Measurements from ENCODE around the gene NAGLU. TPM values are rescaled to one million over a fixed set of nuclear protein-coding genes. Genes with fewer than 3 reads are reported as not detected.

Gene NAGLU
- total RNA-seq, 4 donors from 2014 or later = 27.8 to 36.6 (median 31.8) TPM

DNA sequence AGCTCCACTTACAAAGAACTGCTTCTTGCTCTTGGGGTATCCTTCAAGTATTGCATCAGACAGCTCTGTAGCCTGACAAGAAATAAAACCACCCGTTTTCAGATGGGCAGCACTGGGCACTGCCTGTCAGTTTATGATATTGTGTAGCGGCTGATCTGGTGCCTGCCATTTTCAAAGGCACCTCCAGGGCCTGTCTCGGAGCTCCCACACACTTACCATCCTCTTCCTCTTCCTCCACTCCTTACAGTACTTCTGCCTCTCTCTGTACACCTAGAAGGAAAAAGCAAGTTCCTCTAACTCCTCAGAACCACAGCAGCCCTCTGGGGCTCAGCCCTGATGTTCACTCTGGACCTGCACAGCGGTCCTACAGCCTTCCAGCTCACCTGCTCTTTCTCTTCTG lies 37.1 kb downstream of the NAGLU start:
- Histone ChIP-seq H3K4me3 (no peak overlapping the region), H3K9me3 (no peaks in the 10 kb centered on the region), H3K27ac (replicated peaks in 1 of 4) (no peak overlapping the region), H3K4me1 (peaks cover 16 to 37% (median 20%) of the 10 kb centered on the region in 4 donors), H3K27me3 (no peaks in the 10 kb centered on the region), H3K36me3 (peaks cover 39 to 73% (median 68%) of the 10 kb centered on the region in 4 donors)
- 82% methylated on average over 4 of the region's 4 CpGs for WGBS
- DNase-seq (ENCODE audit: extremely low spot score) = no peak
- no peak for TF ChIP-seq EP300 (IDR thresholded peaks at IDR 0.05)
- TF ChIP-seq POLR2A (IDR thresholded peaks at IDR 0.05; ENCODE audit: low read depth) = no peak
- TF ChIP-seq, protein P1, sequence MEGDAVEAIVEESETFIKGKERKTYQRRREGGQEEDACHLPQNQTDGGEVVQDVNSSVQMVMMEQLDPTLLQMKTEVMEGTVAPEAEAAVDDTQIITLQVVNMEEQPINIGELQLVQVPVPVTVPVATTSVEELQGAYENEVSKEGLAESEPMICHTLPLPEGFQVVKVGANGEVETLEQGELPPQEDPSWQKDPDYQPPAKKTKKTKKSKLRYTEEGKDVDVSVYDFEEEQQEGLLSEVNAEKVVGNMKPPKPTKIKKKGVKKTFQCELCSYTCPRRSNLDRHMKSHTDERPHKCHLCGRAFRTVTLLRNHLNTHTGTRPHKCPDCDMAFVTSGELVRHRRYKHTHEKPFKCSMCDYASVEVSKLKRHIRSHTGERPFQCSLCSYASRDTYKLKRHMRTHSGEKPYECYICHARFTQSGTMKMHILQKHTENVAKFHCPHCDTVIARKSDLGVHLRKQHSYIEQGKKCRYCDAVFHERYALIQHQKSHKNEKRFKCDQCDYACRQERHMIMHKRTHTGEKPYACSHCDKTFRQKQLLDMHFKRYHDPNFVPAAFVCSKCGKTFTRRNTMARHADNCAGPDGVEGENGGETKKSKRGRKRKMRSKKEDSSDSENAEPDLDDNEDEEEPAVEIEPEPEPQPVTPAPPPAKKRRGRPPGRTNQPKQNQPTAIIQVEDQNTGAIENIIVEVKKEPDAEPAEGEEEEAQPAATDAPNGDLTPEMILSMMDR (IDR thresholded peaks at IDR 0.05) = no peak
- TF ChIP-seq POLR2AphosphoS5 (IDR thresholded peaks at IDR 0.05) = no peak
- intact Hi-C loops (cut with DNase I) = no loop called here

DNA sequence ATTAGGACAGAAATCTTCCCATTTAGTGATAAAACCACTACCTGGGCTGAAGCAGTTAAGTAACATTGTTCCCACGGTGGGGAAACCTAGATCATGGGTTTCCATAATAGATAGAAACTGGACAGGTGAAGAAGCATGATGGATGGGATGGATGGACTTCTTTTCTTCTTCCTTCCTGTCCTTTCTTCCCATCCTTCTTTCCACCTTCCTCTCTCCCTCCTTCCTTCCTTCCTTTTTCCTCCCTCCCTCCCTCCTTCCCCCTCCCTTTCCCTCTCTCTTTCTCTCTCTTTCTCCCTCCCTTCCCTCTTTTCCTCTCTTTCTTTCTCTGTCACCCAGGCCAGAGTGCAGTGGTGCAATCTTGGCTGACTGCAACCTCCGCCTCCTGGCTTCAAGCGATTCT lies 38.4 kb downstream of the NAGLU start:
- intact Hi-C loops (cut with DNase I) = no loop called here
- H3K36me3 ChIP-seq = peaks cover 39 to 63% (median 57%) of the 10 kb centered on the region in 4 donors

DNA sequence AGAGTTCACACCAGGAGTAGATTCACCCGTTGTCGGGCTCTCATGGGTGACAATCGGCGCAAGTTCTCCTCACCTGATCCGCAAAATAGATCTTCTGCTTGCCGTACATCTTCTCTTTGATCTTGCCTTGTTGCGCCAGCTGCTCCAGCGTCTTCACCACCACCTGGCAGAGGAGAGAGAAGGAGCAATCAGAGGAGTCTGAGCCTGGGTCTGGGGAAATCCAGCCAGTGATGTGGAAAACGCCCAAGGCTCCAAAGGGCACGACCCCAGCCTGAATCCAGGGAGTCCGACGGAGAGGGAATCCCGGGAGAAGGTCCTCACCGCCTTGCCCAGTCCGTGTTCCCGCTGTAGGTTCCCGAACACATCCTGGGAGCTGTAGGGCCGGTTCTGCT lies 41.1 kb downstream of the NAGLU start:
- peak overlapping the region; percentile 61 to 73 (median 70) for H3K4me3 ChIP-seq
- peaks cover 36 to 62% (median 54%) of the 10 kb centered on the region in 4 donors for H3K36me3 ChIP-seq
- H3K27ac ChIP-seq (replicated peaks in 1 of 4) = peak overlapping the region; percentile 84 to 91 (median 88)
- peaks cover 20 to 28% (median 24%) of the 10 kb centered on the region in 4 donors for H3K4me1 ChIP-seq
- DNase-seq (ENCODE audit: extremely low spot score) = no peak
- TF ChIP-seq, protein P1 (IDR thresholded peaks at IDR 0.05) = no peak
- TF ChIP-seq EP300 (IDR thresholded peaks at IDR 0.05) = no peak
- no peak for TF ChIP-seq POLR2AphosphoS5 (IDR thresholded peaks at IDR 0.05)
- no peak for TF ChIP-seq POLR2A (IDR thresholded peaks at IDR 0.05; ENCODE audit: low read depth)
- H3K27me3 ChIP-seq = no peaks in the 10 kb centered on the region
- WGBS = 5% methylated on average over 17 of the region's 18 CpGs
- H3K9me3 ChIP-seq = no peaks in the 10 kb centered on the region
- intact Hi-C loops (cut with DNase I) = no loop called here

More for the DNA sequence above, 38.4 kb downstream of the NAGLU start:
- H3K4me3 ChIP-seq = no peak overlapping the region
- TF ChIP-seq POLR2A (IDR thresholded peaks at IDR 0.05; ENCODE audit: low read depth) (no peak), POLR2AphosphoS5 (IDR thresholded peaks at IDR 0.05) (no peak), EP300 (IDR thresholded peaks at IDR 0.05) (no peak)
- TF ChIP-seq, protein P1 (IDR thresholded peaks at IDR 0.05) = no peak
- no peak overlapping the region for H3K27ac ChIP-seq (replicated peaks in 1 of 4)
- no peak for DNase-seq (ENCODE audit: extremely low spot score)
- no peaks in the 10 kb centered on the region for H3K27me3 ChIP-seq
- peaks cover 20 to 37% (median 25%) of the 10 kb centered on the region in 4 donors for H3K4me1 ChIP-seq
- 79% methylated on average over 3 of the region's 3 CpGs for WGBS
- H3K9me3 ChIP-seq = no peaks in the 10 kb centered on the region

DNA sequence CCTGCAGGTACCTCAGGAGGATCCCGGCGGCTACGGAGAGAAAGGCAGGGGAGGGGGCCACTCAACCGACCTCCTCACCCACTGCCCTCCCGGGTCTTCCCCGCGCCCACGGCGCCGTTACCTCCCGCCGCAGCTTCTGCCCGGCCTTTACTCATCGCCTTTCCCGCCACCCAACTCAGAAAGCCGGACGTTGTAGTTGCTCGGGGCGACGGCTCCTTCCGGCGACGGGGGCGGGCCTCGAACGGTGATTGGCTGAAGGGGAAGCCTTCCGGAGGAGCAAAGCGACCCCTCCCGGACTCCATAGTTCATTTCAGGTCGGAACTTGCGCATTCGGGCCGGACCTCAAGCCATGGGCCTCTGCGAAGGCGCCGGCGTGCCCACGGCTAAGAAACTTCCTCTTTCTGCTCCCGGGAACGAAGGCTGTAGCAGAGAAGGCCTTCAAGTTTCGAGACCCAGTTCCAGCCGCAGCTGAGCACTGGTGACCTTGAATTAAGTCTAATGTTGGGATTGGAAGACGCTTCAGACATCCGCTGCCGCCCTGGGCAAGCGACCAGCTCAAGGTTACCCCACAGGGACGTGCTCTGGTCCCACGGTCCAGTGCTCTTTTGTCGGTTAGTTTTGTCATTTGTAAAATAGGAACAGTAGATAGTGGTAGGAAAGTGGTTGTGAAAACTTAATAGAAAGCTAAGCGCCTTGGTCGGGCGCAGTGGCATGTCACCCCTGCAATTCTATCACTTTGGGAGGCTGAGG lies 41.7 kb downstream of the NAGLU start, which contains the start of gene PSMC3IP:
TSS of gene PSMC3IP (minus strand) at position 198 of the 750 bp plus-strand sequence. CDS start at position 155, 43 bp downstream.
- Histone ChIP-seq H3K27me3 (no peaks in the 10 kb centered on the region), H3K27ac (replicated peaks in 1 of 4) (peak within 1 kb of the TSS; percentile 84 to 91 (median 88)), H3K4me1 (peaks cover 20 to 28% (median 24%) of the 10 kb centered on the region in 4 donors), H3K36me3 (peaks cover 36 to 62% (median 54%) of the 10 kb centered on the region in 4 donors), H3K4me3 (peak within 1 kb of the TSS; percentile 61 to 73 (median 70)), H3K9me3 (no peaks in the 10 kb centered on the region)
- 1% methylated on average over 40 of the region's 52 CpGs for WGBS
- DNase-seq (ENCODE audit: extremely low spot score) = peak; percentile 99
- intact Hi-C loops (cut with DNase I) = loop anchor here (2.0 kb wide), 1 partner anchor 101 kb away; no protein-coding TSS in a partner anchor
- TF ChIP-seq POLR2AphosphoS5 (IDR thresholded peaks at IDR 0.05) (peak; percentile 91 to 95), EP300 (IDR thresholded peaks at IDR 0.05) (no peak), POLR2A (IDR thresholded peaks at IDR 0.05; ENCODE audit: low read depth) (peak; percentile 20)
- TF ChIP-seq, protein P1 (IDR thresholded peaks at IDR 0.05) = peak in 2 of 3 experiments; percentile 33 to 47
